Glomerular visceral epithelial cell (primary cell): ENCODE data around the gene TRIM46.
"Not testable (repeated sequence)": the region's sequence is repeated elsewhere in the genome, so short reads cannot be mapped to it uniquely, and the experiment has no call there.

Experiments used
- DNase-seq: peaks from one replicate; pipeline ENCODE4 v3.0.0-alpha.2; 2016; ENCODE audit errors: extremely low spot score

The TRIM46 gene

GRCh38 chr1:155205035-155205434 is 31.4 kb downstream of the TRIM46 start:
- no peak for DNase-seq

- no peak for DNase-seq
These were observed 32.4 kb downstream of the TRIM46 start for GRCh38 chr1:155205969-155206593.

GRCh38 chr1:155206891-155207805 is 33.5 kb downstream of the TRIM46 start:
- DNase-seq, result peak; percentile 88

GRCh38 chr1:155207806-155208540 is 34.3 kb downstream of the TRIM46 start, which contains the start of gene THBS3:
Gene THBS3 (minus strand): TSS chr1:155207897. CDS start chr1:155207876, 21 bp downstream.
- DNase-seq, result peak; percentile 58

- DNase-seq, result peak; percentile 92
These were observed 35.1 kb downstream of the TRIM46 start, which contains the start of gene MTX1 for GRCh38 chr1:155208541-155209311. Gene MTX1 (plus strand): TSS chr1:155208695. CDS start chr1:155208805, 110 bp downstream.

- no peak for DNase-seq
These were observed 35.7 kb downstream of the TRIM46 start for GRCh38 chr1:155209312-155209721.

- DNase-seq, result no peak
These were observed 36.9 kb downstream of the TRIM46 start for GRCh38 chr1:155210314-155211104.

GRCh38 chr1:155211381-155212050 is 37.9 kb downstream of the TRIM46 start:
- DNase-seq, result not testable (repeated sequence)

- DNase-seq, result not testable (repeated sequence)
These were observed 38.4 kb downstream of the TRIM46 start for GRCh38 chr1:155212051-155212440.

- DNase-seq, result not testable (repeated sequence)
These were observed 41.1 kb downstream of the TRIM46 start for GRCh38 chr1:155214702-155215101.

- peak; percentile 68 for DNase-seq
These were observed 45.4 kb downstream of the TRIM46 start for GRCh38 chr1:155218854-155219591.

GRCh38 chr1:155219592-155220031 is 46.0 kb downstream of the TRIM46 start:
- peak; percentile 36 for DNase-seq

- DNase-seq, result not testable (repeated sequence)
These were observed 46.7 kb downstream of the TRIM46 start for GRCh38 chr1:155220211-155220965.

- no peak for DNase-seq
These were observed 49.4 kb downstream of the TRIM46 start for GRCh38 chr1:155223047-155223446.

GRCh38 chr1:155225404-155225759 is 51.7 kb downstream of the TRIM46 start:
- DNase-seq, result not testable (repeated sequence)

- peak; percentile 83 for DNase-seq
These were observed 52.7 kb downstream of the TRIM46 start for GRCh38 chr1:155226188-155226909.

- no peak for DNase-seq
These were observed 53.2 kb downstream of the TRIM46 start for GRCh38 chr1:155226910-155227260.
